A549 (cell line): ENCODE measurements around the gene TCP1. TPM values are rescaled to one million over a fixed set of nuclear protein-coding genes. Genes with fewer than 3 reads are reported as not detected.

ENCODE experiments used
- ATAC-seq, 2 experiments: fragments of 200-7000 bp in 1 of 2; fragments of >200 bp in 1 of 2; cut with Nextera tagmentation in 1 of 2; cut with Tn5 transposase in 1 of 2; 3 replicates each; pipeline versions ENCODE4 v1.8.0 to v1.9.1; 2018 to 2020; ENCODE audit warnings: mild to moderate bottlenecking in 1 of 2, moderate library complexity in 1 of 2
- CTCF ChIA-PET: fragments of 300-600 bp; sonication (Branson Sonifier 250); formaldehyde crosslinking; extraction: SDS; loops from one replicate; lab custom pipeline; 2021; ENCODE audit warnings: antibody characterized with exemption, inconsistent platforms; lab: Yijun Ruan, JAX
- POLR2A ChIA-PET: fragments of 350-600 bp; formaldehyde crosslinking; extraction: SDS; loops from one replicate; lab custom pipeline; 2021; ENCODE audit warnings: antibody characterized with exemption, inconsistent platforms; lab: Yijun Ruan, JAX
- DNase-seq, 2 experiments: peaks; one replicate each; pipeline versions ENCODE4 v3.0.0 to v3.0.0-alpha.2; 2011 to 2016; ENCODE audit warnings: low read depth in 1 of 2, low spot score in 1 of 2
- FAIRE-seq: peaks from 2 replicates; lab custom pipeline; 2011; peaks lifted over from hg19 to GRCh38; lab: Jason Lieb, UNC
- H3K27ac ChIP-seq, 2 experiments: fragments of >200 bp; sonication (Bioruptor Twin); formaldehyde crosslinking; 3 replicates each; pipeline ENCODE4 v1.5.1; 2016 to 2017
- H3K4me1 ChIP-seq: fragments of >200 bp; sonication (Bioruptor Twin); formaldehyde crosslinking; 3 replicates; pipeline ENCODE4 v1.6.1; 2016
- H3K4me2 ChIP-seq: fragments of >200 bp; sonication (Bioruptor Twin); formaldehyde crosslinking; 3 replicates; pipeline ENCODE4 v1.6.1; 2016
- H3K4me3 ChIP-seq: fragments of >200 bp; sonication (Bioruptor Twin); formaldehyde crosslinking; 3 replicates; pipeline ENCODE4 v1.5.1; 2016
- H3K9me3 ChIP-seq: fragments of >200 bp; sonication (Bioruptor Twin); formaldehyde crosslinking; 3 replicates; pipeline ENCODE4 v1.6.1; 2016
- CBX8 ChIP-seq: fragments of 200-600 bp; sonication (generic); IDR thresholded peaks from 2 replicates; pipeline ENCODE4 v1.6.1; 2016
- CHD2 ChIP-seq: fragments of 150-350 bp; IDR thresholded peaks from 2 replicates; pipeline ENCODE4 v1.6.1; 2014; ENCODE audit warnings: low read length; ENCODE audit not compliant: partially characterized antibody
- ELK1 ChIP-seq: fragments of 150-350 bp; IDR thresholded peaks from 2 replicates; pipeline ENCODE4 v1.6.1; 2014; ENCODE audit warnings: low read depth, mild to moderate bottlenecking, low read length
- FOSB ChIP-seq: fragments of 250-450 bp; sonication (Bioruptor Pico); IDR thresholded peaks from 2 replicates; pipeline ENCODE4 v1.5.0; 2020; ENCODE audit warnings: mild to moderate bottlenecking, moderate library complexity
- HEYL ChIP-seq: fragments of 250-450 bp; sonication (Bioruptor Pico); IDR thresholded peaks from 2 replicates; pipeline ENCODE4 v1.8.0; 2021; ENCODE audit warnings: mild to moderate bottlenecking, moderate library complexity
- HOXB13 ChIP-seq: fragments of 250-450 bp; sonication (Bioruptor Pico); IDR thresholded peaks from 2 replicates; pipeline ENCODE4 v1.5.0; 2020; ENCODE audit warnings: low read depth, mild to moderate bottlenecking, moderate library complexity
- HOXB5 ChIP-seq: fragments of 250-450 bp; sonication (Bioruptor Pico); IDR thresholded peaks from 2 replicates; pipeline ENCODE4 v1.5.0; 2020; ENCODE audit warnings: mild to moderate bottlenecking, moderate library complexity
- KDM1A ChIP-seq: fragments of 200-600 bp; sonication (generic); IDR thresholded peaks from 2 replicates; pipeline ENCODE4 v1.6.1; 2016; ENCODE audit warnings: low read depth, mild to moderate bottlenecking
- KDM5A ChIP-seq: fragments of 200-600 bp; sonication (generic); IDR thresholded peaks from 2 replicates; pipeline ENCODE4 v1.6.1; 2016; ENCODE audit warnings: antibody characterized with exemption, mild to moderate bottlenecking
- MAFK ChIP-seq: fragments of 450-650 bp; IDR thresholded peaks from 2 replicates; pipeline ENCODE4 v1.6.1; 2014; ENCODE audit not compliant: partially characterized antibody
- MAX ChIP-seq: IDR thresholded peaks from 2 replicates; pipeline ENCODE4 v1.6.1; 2012
- MAZ ChIP-seq: fragments of 150-350 bp; IDR thresholded peaks from 2 replicates; pipeline ENCODE4 v1.6.1; 2014; ENCODE audit warnings: antibody characterized with exemption, low read depth, low read length, borderline replicate concordance
- MYC ChIP-seq: IDR thresholded peaks from 2 replicates; pipeline ENCODE4 v1.6.1; 2012; ENCODE audit warnings: mild to moderate bottlenecking, inconsistent platforms, low read length, improper control_type of control experiment, borderline replicate concordance
- PHF8 ChIP-seq: fragments of 200-600 bp; sonication (generic); IDR thresholded peaks from 2 replicates; pipeline ENCODE4 v1.6.1; 2016; ENCODE audit warnings: low read depth, mild to moderate bottlenecking, antibody characterized with exemption, moderate library complexity, borderline replicate concordance
- POLR2A ChIP-seq: IDR thresholded peaks from 2 replicates; pipeline ENCODE4 v1.6.1; 2012; ENCODE audit warnings: mild to moderate bottlenecking, low read length
- RAD21 ChIP-seq, 2 experiments: fragments of >200 bp in 1 of 2; sonication (Bioruptor Twin) in 1 of 2; formaldehyde crosslinking in 1 of 2; IDR thresholded peaks in 1 of 2; conservative IDR thresholded peaks in 1 of 2; 2 replicates in 1 of 2; 3 replicates in 1 of 2; pipeline ENCODE4 v1.6.1; 2012 to 2018; ENCODE audit warnings: inconsistent platforms in 1 of 2
- RFX5 ChIP-seq: fragments of 450-650 bp; IDR thresholded peaks from 2 replicates; pipeline ENCODE4 v1.7.1; 2014; ENCODE audit warnings: antibody characterized with exemption, mild to moderate bottlenecking, moderate library complexity
- SREBF2 ChIP-seq: fragments of 450-650 bp; IDR thresholded peaks from 2 replicates; pipeline ENCODE4 v1.6.1; 2014; ENCODE audit warnings: mild to moderate bottlenecking, moderate library complexity
- TP53 ChIP-seq: fragments of 250-450 bp; sonication (Bioruptor Pico); IDR thresholded peaks from 2 replicates; pipeline ENCODE4 v1.5.0; 2021; ENCODE audit warnings: mild to moderate bottlenecking, moderate library complexity
- ZNF302 ChIP-seq: fragments of 250-450 bp; sonication (Bioruptor Pico); IDR thresholded peaks from 2 replicates; pipeline ENCODE4 v1.9.0; 2021; ENCODE audit warnings: inconsistent platforms, mild to moderate bottlenecking, moderate library complexity
- WGBS: methylation state at CpG from one replicate; pipeline ENCODE4 v1.1.6; 2017; ENCODE audit errors: missing lambda C conversion rate; 5-methylcytosine and 5-hydroxymethylcytosine counted together
- polyA plus RNA-seq, 4 experiments: library from polyadenylated mRNA; depleted of rRNA in 3 of 4; stranded (reverse); fragments of >200 nt; fragmentation: RNase III in 1 of 4; extraction: RNeasy Plus Mini Kit Qiagen cat#74134 plus additional on column Dnase treatment in 1 of 4; gene quantifications; 2 replicates in 3 of 4; 3 replicates in 1 of 4; pipeline ENCODE4 v1.2.3, GENCODE V29; 2011 to 2017
- TF ChIP-seq, protein P1 (sequence below): fragments of 200-600 bp; sonication (generic); IDR thresholded peaks from 2 replicates; pipeline ENCODE4 v1.6.1; 2016; ENCODE audit warnings: antibody characterized with exemption, mild to moderate bottlenecking, moderate library complexity
- TF ChIP-seq, protein P2 (sequence below): fragments of >200 bp; sonication (Bioruptor Twin); formaldehyde crosslinking; IDR thresholded peaks from 2 replicates; pipeline ENCODE4 v1.6.1; 2016
- TF ChIP-seq, protein P3 (sequence below): fragments of >200 bp; sonication (Bioruptor Twin); formaldehyde crosslinking; IDR thresholded peaks from 3 replicates; pipeline ENCODE4 v1.6.1; 2016

Gene TCP1
- polyA plus RNA-seq, 2 of the 4 experiments (the other 2 are of a cell fraction): 215 to 367 TPM

DNA sequence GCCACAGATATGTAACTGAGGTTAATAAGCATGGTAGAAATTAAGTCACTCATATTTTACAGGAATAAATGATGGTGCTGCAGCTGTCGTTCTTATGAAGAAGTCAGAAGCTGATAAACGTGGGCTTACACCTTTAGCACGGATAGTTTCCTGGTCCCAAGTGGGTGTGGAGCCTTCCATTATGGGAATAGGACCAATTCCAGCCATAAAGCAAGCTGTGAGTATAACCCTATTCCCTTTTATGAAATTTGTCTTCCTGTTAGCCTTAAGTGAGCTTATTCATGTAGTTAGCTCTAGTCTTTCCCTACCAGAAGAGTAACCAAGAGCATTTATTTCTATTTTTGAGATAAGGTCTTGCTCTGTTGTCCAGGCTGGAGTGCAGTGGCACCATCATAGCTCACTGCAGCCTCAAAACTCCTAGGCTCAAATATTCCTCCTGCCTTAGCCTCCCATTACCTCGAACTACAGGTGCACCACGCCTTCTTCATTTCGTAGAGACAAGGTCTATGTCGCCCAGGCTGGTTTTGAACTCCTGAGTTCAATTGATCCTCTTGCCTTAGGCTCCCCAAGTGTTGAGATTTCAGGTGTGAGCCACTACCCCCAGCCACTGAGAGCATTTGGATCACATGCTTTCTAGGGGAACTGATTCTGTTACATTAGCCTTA lies 12.0 kb downstream of the TCP1 start:
- Histone ChIP-seq H3K4me1 (no peaks in the 10 kb centered on the region), H3K4me3 (no peak overlapping the region), H3K4me2 (no peak overlapping the region), H3K27ac (no peak overlapping the region), H3K9me3 (no peaks in the 10 kb centered on the region)
- 85% methylated on average over 7 of the region's 7 CpGs for WGBS
- ChIA-PET POLR2A (no interaction called here), CTCF (no interaction called here)
- ATAC-seq: no peak
- TF ChIP-seq POLR2A (no peak), RAD21 (conservative IDR thresholded peaks at IDR 0.05 in 1 of 2, IDR thresholded peaks at IDR 0.05 in 1 of 2) (no peak), HEYL (no peak), RFX5 (no peak), TP53 (CRISPR knock-in tag) (no peak)
- FAIRE-seq: no peak
- no peak for DNase-seq

GRCh38 chr6:159772196-159772595 lies 17.2 kb downstream of the TCP1 start:
- no peak overlapping the region for H3K4me2 ChIP-seq
- CTCF ChIA-PET: interaction anchor here (2.0 kb wide), 1 partner anchor 11 kb away, joined by 7 read pairs; no protein-coding TSS in a partner anchor
- TF ChIP-seq HOXB5 (CRISPR knock-in tag) (no peak), ELK1 (no peak), PHF8 (no peak), KDM5A (no peak)
- DNase-seq (no peak), FAIRE-seq (no peak), ATAC-seq (no peak)
- H3K9me3 ChIP-seq: no peaks in the 10 kb centered on the region
- POLR2A ChIA-PET: interaction anchor here (1.0 kb wide), 1 partner anchor 18 kb away, joined by 3 read pairs; the partner anchor contains the start of gene TCP1
- no peaks in the 10 kb centered on the region for H3K4me1 ChIP-seq
- 40% methylated on average over 1 of the region's 1 CpG for WGBS
- no peak overlapping the region for H3K27ac ChIP-seq
- H3K4me3 ChIP-seq: no peak overlapping the region

GRCh38 chr6:159769470-159769869 lies 19.9 kb downstream of the TCP1 start:
- FAIRE-seq: no peak

More at GRCh38 chr6:159769470-159769869, 19.9 kb downstream of the TCP1 start:
- TF ChIP-seq, protein P1, sequence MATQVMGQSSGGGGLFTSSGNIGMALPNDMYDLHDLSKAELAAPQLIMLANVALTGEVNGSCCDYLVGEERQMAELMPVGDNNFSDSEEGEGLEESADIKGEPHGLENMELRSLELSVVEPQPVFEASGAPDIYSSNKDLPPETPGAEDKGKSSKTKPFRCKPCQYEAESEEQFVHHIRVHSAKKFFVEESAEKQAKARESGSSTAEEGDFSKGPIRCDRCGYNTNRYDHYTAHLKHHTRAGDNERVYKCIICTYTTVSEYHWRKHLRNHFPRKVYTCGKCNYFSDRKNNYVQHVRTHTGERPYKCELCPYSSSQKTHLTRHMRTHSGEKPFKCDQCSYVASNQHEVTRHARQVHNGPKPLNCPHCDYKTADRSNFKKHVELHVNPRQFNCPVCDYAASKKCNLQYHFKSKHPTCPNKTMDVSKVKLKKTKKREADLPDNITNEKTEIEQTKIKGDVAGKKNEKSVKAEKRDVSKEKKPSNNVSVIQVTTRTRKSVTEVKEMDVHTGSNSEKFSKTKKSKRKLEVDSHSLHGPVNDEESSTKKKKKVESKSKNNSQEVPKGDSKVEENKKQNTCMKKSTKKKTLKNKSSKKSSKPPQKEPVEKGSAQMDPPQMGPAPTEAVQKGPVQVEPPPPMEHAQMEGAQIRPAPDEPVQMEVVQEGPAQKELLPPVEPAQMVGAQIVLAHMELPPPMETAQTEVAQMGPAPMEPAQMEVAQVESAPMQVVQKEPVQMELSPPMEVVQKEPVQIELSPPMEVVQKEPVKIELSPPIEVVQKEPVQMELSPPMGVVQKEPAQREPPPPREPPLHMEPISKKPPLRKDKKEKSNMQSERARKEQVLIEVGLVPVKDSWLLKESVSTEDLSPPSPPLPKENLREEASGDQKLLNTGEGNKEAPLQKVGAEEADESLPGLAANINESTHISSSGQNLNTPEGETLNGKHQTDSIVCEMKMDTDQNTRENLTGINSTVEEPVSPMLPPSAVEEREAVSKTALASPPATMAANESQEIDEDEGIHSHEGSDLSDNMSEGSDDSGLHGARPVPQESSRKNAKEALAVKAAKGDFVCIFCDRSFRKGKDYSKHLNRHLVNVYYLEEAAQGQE: no peak
- no peak for TF ChIP-seq MAFK
- no peak for TF ChIP-seq HOXB13 (CRISPR knock-in tag)
- no peak for TF ChIP-seq ZNF302 (CRISPR knock-in tag)
- TF ChIP-seq, protein P2, sequence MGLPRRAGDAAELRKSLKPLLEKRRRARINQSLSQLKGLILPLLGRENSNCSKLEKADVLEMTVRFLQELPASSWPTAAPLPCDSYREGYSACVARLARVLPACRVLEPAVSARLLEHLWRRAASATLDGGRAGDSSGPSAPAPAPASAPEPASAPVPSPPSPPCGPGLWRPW: no peak
- no peak for TF ChIP-seq KDM1A
- no peak for TF ChIP-seq MAZ
- no peak for TF ChIP-seq SREBF2
- no peak for TF ChIP-seq FOSB (CRISPR knock-in tag)
- no peak for TF ChIP-seq MYC
- no peak for TF ChIP-seq MAX
- no peak for TF ChIP-seq CHD2
- no peak for TF ChIP-seq CBX8
- TF ChIP-seq, protein P3, sequence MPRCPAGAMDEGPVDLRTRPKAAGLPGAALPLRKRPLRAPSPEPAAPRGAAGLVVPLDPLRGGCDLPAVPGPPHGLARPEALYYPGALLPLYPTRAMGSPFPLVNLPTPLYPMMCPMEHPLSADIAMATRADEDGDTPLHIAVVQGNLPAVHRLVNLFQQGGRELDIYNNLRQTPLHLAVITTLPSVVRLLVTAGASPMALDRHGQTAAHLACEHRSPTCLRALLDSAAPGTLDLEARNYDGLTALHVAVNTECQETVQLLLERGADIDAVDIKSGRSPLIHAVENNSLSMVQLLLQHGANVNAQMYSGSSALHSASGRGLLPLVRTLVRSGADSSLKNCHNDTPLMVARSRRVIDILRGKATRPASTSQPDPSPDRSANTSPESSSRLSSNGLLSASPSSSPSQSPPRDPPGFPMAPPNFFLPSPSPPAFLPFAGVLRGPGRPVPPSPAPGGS: no peak
- ChIA-PET CTCF (interaction anchor here (0.6 kb wide), 1 partner anchor 13 kb away, joined by 3 read pairs; no protein-coding TSS in a partner anchor), POLR2A (no interaction called here)
- Histone ChIP-seq H3K27ac (no peak overlapping the region), H3K9me3 (no peaks in the 10 kb centered on the region), H3K4me1 (no peaks in the 10 kb centered on the region), H3K4me2 (no peak overlapping the region), H3K4me3 (no peak overlapping the region)
- ATAC-seq (no peak), DNase-seq (no peak)
